Measurements from ENCODE around the gene ATP11A.
"Not testable (repeated sequence)": the region's sequence is repeated elsewhere in the genome, so short reads cannot be mapped to it uniquely, and the experiment has no call there.

Gene ATP11A

GRCh38 chr13:112879283-112879833, 189.5 kb downstream of the ATP11A start:
- Histone ChIP-seq H3K9me3 (ENCODE audit: low read depth, low read length) (no peaks in the 10 kb centered on the region), H3K9ac (ENCODE audit: insufficient read length) (no peak overlapping the region), H3K27ac (no peak overlapping the region), H3K36me3 (ENCODE audit: insufficient read depth, low read length) (no peaks in the 10 kb centered on the region; the same call in 1 of the 2 replicates), H3K4me3 (no peak overlapping the region)
- no peak for TF ChIP-seq POLR2AphosphoS5 (IDR thresholded peaks at IDR 0.05; ENCODE audit: borderline replicate concordance, low read depth, low read length)
- no peak for TF ChIP-seq FOXP2 (optimal IDR thresholded peaks at IDR 0.05; ENCODE audit: control extremely low read depth, extremely low read length, insufficient read depth)
- no peak for TF ChIP-seq EZH2 (IDR thresholded peaks at IDR 0.05)
- no peak for DNase-seq (ENCODE audit: low read depth, low spot score)

- TF ChIP-seq POLR2AphosphoS5 (IDR thresholded peaks at IDR 0.05; ENCODE audit: borderline replicate concordance, low read depth, low read length) (no peak), FOXP2 (optimal IDR thresholded peaks at IDR 0.05; ENCODE audit: control extremely low read depth, extremely low read length, insufficient read depth) (no peak), EZH2 (IDR thresholded peaks at IDR 0.05) (no peak)
- Histone ChIP-seq H3K9me3 (ENCODE audit: low read depth, low read length) (no peaks in the 10 kb centered on the region), H3K36me3 (ENCODE audit: insufficient read depth, low read length) (no peaks in the 10 kb centered on the region; the same call in 1 of the 2 replicates), H3K9ac (ENCODE audit: insufficient read length) (no peak overlapping the region), H3K4me3 (no peak overlapping the region), H3K27ac (no peak overlapping the region)
- DNase-seq (ENCODE audit: low read depth, low spot score) = no peak
Measured at GRCh38 chr13:112880221-112880641, 190.4 kb downstream of the ATP11A start.

GRCh38 chr13:112880976-112881540, 191.2 kb downstream of the ATP11A start:
- TF ChIP-seq FOXP2 (optimal IDR thresholded peaks at IDR 0.05; ENCODE audit: control extremely low read depth, extremely low read length, insufficient read depth) = no peak
- no peak for TF ChIP-seq EZH2 (IDR thresholded peaks at IDR 0.05)
- no peak for TF ChIP-seq POLR2AphosphoS5 (IDR thresholded peaks at IDR 0.05; ENCODE audit: borderline replicate concordance, low read depth, low read length)
- no peak overlapping the region for H3K27ac ChIP-seq
- H3K9me3 ChIP-seq (ENCODE audit: low read depth, low read length) = no peaks in the 10 kb centered on the region
- no peaks in the 10 kb centered on the region; the same call in 1 of the 2 replicates for H3K36me3 ChIP-seq (ENCODE audit: insufficient read depth, low read length)
- DNase-seq (ENCODE audit: low read depth, low spot score) = no peak
- H3K4me3 ChIP-seq = no peak overlapping the region
- no peak overlapping the region for H3K9ac ChIP-seq (ENCODE audit: insufficient read length)

- Histone ChIP-seq H3K27ac (no peak overlapping the region), H3K9ac (ENCODE audit: insufficient read length) (no peak overlapping the region), H3K4me3 (no peak overlapping the region), H3K36me3 (ENCODE audit: insufficient read depth, low read length) (no peaks in the 10 kb centered on the region; the same call in 1 of the 2 replicates), H3K9me3 (ENCODE audit: low read depth, low read length) (no peaks in the 10 kb centered on the region)
- DNase-seq (ENCODE audit: low read depth, low spot score) = no peak
- no peak for TF ChIP-seq EZH2 (IDR thresholded peaks at IDR 0.05)
Measured at GRCh38 chr13:112881656-112882554, 192.1 kb downstream of the ATP11A start.

GRCh38 chr13:112882555-112883024, 192.8 kb downstream of the ATP11A start:
- no peaks in the 10 kb centered on the region; the same call in 1 of the 2 replicates for H3K36me3 ChIP-seq (ENCODE audit: insufficient read depth, low read length)
- H3K4me3 ChIP-seq = no peak overlapping the region
- TF ChIP-seq POLR2AphosphoS5 (IDR thresholded peaks at IDR 0.05; ENCODE audit: borderline replicate concordance, low read depth, low read length) (no peak), EZH2 (IDR thresholded peaks at IDR 0.05) (no peak)
- no peak overlapping the region for H3K9ac ChIP-seq (ENCODE audit: insufficient read length)
- no peaks in the 10 kb centered on the region for H3K9me3 ChIP-seq (ENCODE audit: low read depth, low read length)
- no peak overlapping the region for H3K27ac ChIP-seq
- no peak for DNase-seq (ENCODE audit: low read depth, low spot score)

- H3K4me3 ChIP-seq = no peak overlapping the region
- H3K9me3 ChIP-seq (ENCODE audit: low read depth, low read length) = no peaks in the 10 kb centered on the region
- no peak overlapping the region for H3K9ac ChIP-seq (ENCODE audit: insufficient read length)
- DNase-seq (ENCODE audit: low read depth, low spot score) = no peak
- H3K36me3 ChIP-seq (ENCODE audit: insufficient read depth, low read length) = no peaks in the 10 kb centered on the region; the same call in 1 of the 2 replicates
- no peak overlapping the region for H3K27ac ChIP-seq
- no peak for TF ChIP-seq POLR2AphosphoS5 (IDR thresholded peaks at IDR 0.05; ENCODE audit: borderline replicate concordance, low read depth, low read length)
- no peak for TF ChIP-seq EZH2 (IDR thresholded peaks at IDR 0.05)
- TF ChIP-seq FOXP2 (optimal IDR thresholded peaks at IDR 0.05; ENCODE audit: control extremely low read depth, extremely low read length, insufficient read depth) = no peak
Measured at GRCh38 chr13:112883241-112883945, 193.6 kb downstream of the ATP11A start.

- DNase-seq (ENCODE audit: low read depth, low spot score); H3K9me3 ChIP-seq (ENCODE audit: low read depth, low read length): not testable (repeated sequence)
Measured at GRCh38 chr13:112884700-112885099, 194.9 kb downstream of the ATP11A start.

GRCh38 chr13:112885242-112885781, 195.5 kb downstream of the ATP11A start:
- Histone ChIP-seq H3K9me3 (ENCODE audit: low read depth, low read length) (no peaks in the 10 kb centered on the region), H3K9ac (ENCODE audit: insufficient read length) (no peak overlapping the region), H3K36me3 (ENCODE audit: insufficient read depth, low read length) (no peaks in the 10 kb centered on the region), H3K4me3 (no peak overlapping the region), H3K27ac (no peak overlapping the region)
- no peak for TF ChIP-seq POLR2AphosphoS5 (IDR thresholded peaks at IDR 0.05; ENCODE audit: borderline replicate concordance, low read depth, low read length)
- no peak for TF ChIP-seq FOXP2 (optimal IDR thresholded peaks at IDR 0.05; ENCODE audit: control extremely low read depth, extremely low read length, insufficient read depth)
- no peak for TF ChIP-seq EZH2 (IDR thresholded peaks at IDR 0.05)
- DNase-seq (ENCODE audit: low read depth, low spot score) = no peak

More at GRCh38 chr13:112884700-112885099, 194.9 kb downstream of the ATP11A start:
- H3K36me3 ChIP-seq (ENCODE audit: insufficient read depth, low read length); H3K4me3 ChIP-seq; H3K9ac ChIP-seq (ENCODE audit: insufficient read length); H3K27ac ChIP-seq: not testable (repeated sequence)
